ENCODE data around the gene ADARB2. TPM values are rescaled to one million over a fixed set of nuclear protein-coding genes. Genes with fewer than 3 reads are reported as not detected.

Gene ADARB2
- total RNA-seq, 1 donor from 2014 or later, result under 0.01 TPM

DNA sequence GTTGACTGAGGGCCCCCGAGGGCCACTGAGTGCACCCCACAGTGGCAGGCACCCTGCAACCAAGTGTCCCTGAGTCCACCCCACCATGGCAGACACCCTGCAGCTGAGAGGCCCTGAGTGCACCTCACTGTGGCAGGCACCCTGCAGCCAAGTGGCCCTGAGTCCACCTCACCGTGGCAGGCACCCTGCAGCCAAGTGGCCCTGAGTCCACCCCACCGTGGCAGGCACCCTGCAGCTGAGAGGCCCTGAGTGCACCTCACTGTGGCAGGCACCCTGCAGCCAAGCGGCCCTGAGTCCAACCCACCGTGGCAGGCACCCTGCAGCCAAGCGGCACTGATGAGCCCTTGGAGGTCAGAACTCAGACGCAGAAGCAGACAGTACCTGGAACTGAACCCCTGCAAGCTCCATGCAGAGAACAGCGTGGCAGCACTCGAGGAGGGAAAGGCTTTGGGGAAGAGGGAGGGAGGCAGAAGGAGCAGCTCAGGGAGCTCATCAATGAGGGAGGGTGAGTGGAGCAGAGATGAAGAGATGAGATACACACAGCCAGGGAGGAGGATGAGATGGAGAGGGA is 524.7 kb downstream of the ADARB2 start:
- Histone ChIP-seq H3K36me3 (ENCODE audit: control insufficient read depth in 3 of 3, insufficient read depth in 3 of 3, low read length in 3 of 3) (no peaks in the 10 kb centered on the region), H3K9me3 (ENCODE audit: control insufficient read depth in 3 of 3, low read length in 3 of 3) (peaks cover 0 to 3% (median 0%) of the 10 kb centered on the region in 3 donors), H3K27ac (ENCODE audit: low read depth, low read length) (no peak overlapping the region), H3K4me1 (ENCODE audit: control insufficient read depth in 3 of 3, insufficient read depth in 3 of 3, low read length in 3 of 3) (no peaks in the 10 kb centered on the region), H3K4me3 (ENCODE audit: low read length in 3 of 3) (no peak overlapping the region), H3K9ac (ENCODE audit: low read depth in 1 of 3, low read length in 3 of 3) (no peak overlapping the region), H3K27me3 (ENCODE audit: control insufficient read depth in 3 of 3, insufficient read depth in 3 of 3, low read length in 3 of 3) (peaks cover 8 to 22% (median 20%) of the 10 kb centered on the region in 3 donors)

DNA sequence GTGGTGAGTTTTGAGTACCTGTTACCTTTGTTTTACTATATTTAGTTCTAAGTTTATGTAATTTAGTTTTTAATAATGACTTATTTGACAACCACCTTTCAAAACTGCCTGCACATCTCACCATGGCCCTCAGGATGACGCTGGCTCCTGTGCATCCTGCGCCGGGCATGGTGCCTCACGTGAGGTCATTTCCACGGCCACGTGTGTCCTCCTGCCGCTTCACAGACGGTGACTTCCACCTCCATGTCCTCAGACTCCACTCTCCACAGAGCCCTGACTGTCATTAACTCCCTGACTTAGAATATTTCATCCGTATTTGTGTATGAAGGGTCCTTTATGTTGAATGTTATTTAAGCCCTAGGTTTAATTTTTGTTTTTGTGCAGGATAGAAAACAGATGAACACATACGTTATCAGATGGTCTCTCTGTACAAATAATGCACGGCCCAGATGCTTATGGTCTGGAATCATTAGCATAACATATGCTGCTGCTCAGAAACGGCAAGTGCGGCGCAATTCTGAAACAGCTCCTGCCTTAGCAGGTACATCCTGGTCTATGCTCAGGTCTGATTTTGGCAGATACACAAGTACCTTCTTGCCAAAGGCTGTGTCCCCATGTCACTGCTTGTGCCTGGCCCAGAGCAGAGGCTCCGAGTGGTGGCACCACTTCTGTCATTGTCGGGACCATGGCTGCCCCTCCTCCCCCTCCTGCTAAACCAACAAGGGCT is 525.3 kb downstream of the ADARB2 start:
- H3K9ac ChIP-seq (ENCODE audit: low read depth in 1 of 3, low read length in 3 of 3), result no peak overlapping the region
- H3K27ac ChIP-seq (ENCODE audit: low read depth, low read length), result no peak overlapping the region
- peaks cover 0 to 3% (median 0%) of the 10 kb centered on the region in 3 donors for H3K9me3 ChIP-seq (ENCODE audit: control insufficient read depth in 3 of 3, low read length in 3 of 3)
- H3K36me3 ChIP-seq (ENCODE audit: control insufficient read depth in 3 of 3, insufficient read depth in 3 of 3, low read length in 3 of 3), result no peaks in the 10 kb centered on the region
- no peaks in the 10 kb centered on the region for H3K4me1 ChIP-seq (ENCODE audit: control insufficient read depth in 3 of 3, insufficient read depth in 3 of 3, low read length in 3 of 3)
- H3K4me3 ChIP-seq (ENCODE audit: low read length in 3 of 3), result no peak overlapping the region
- peaks cover 8 to 22% (median 20%) of the 10 kb centered on the region in 3 donors for H3K27me3 ChIP-seq (ENCODE audit: control insufficient read depth in 3 of 3, insufficient read depth in 3 of 3, low read length in 3 of 3)

DNA sequence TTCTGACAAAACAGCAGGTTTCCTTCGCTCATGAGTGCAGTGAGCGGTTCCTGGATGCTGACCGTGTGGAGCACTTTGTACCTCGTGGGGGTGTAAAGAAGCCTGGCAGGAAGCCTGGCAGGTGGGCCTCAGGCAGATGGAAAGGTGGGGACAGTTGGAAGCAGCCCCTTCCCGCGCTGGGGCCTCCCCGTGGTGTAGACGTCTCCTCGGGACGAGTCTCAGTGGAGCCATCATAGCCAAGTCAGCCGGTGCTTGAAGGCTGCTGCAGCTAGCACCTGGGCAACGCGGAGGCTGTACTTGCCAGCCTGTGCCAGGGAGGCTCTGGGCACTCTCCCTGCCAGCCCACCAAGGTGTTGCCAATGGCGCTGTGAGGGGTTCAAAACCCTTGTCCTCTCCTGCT is 526.7 kb downstream of the ADARB2 start:
- H3K9ac ChIP-seq (ENCODE audit: low read depth in 1 of 3, low read length in 3 of 3), result no peak overlapping the region
- no peak overlapping the region for H3K4me3 ChIP-seq (ENCODE audit: low read length in 3 of 3)
- no peaks in the 10 kb centered on the region for H3K4me1 ChIP-seq (ENCODE audit: control insufficient read depth in 3 of 3, insufficient read depth in 3 of 3, low read length in 3 of 3)
- no peaks in the 10 kb centered on the region for H3K9me3 ChIP-seq (ENCODE audit: control insufficient read depth in 3 of 3, low read length in 3 of 3)
- H3K36me3 ChIP-seq (ENCODE audit: control insufficient read depth in 3 of 3, insufficient read depth in 3 of 3, low read length in 3 of 3), result no peaks in the 10 kb centered on the region
- peaks cover 8 to 25% (median 20%) of the 10 kb centered on the region in 3 donors for H3K27me3 ChIP-seq (ENCODE audit: control insufficient read depth in 3 of 3, insufficient read depth in 3 of 3, low read length in 3 of 3)
- H3K27ac ChIP-seq (ENCODE audit: low read depth, low read length), result no peak overlapping the region

DNA sequence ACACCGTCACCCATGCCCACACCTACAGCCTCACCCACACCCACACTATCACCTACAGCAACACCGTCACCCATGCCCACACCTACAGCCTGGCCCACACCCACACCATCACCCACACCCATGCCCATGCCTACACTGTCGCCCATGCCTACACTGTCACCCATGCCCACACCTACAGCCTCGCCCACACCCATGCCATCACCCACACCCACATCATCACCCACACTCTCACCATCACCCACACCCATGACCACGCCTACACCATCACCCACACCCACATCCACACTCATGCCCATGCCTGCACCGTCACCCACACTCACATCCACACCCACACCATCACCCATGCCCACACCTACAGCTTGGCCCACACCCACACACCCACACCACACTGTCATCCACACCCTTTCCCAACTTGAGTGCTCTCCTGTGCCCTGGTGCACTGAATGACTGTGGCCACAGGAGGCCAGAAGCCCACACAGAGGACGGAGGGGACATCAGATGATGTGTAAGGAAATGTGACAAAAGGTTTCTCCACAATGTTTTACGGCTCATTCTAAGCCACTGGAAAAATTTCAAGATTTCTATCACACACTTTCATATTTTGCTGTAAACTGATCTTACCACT is 527.9 kb downstream of the ADARB2 start:
- peaks cover 8 to 27% (median 20%) of the 10 kb centered on the region in 3 donors for H3K27me3 ChIP-seq (ENCODE audit: control insufficient read depth in 3 of 3, insufficient read depth in 3 of 3, low read length in 3 of 3)
- no peak overlapping the region for H3K9ac ChIP-seq (ENCODE audit: low read depth in 1 of 3, low read length in 3 of 3)
- H3K9me3 ChIP-seq (ENCODE audit: control insufficient read depth in 3 of 3, low read length in 3 of 3), result peaks cover 0 to 3% (median 0%) of the 10 kb centered on the region in 3 donors
- no peaks in the 10 kb centered on the region for H3K4me1 ChIP-seq (ENCODE audit: control insufficient read depth in 3 of 3, insufficient read depth in 3 of 3, low read length in 3 of 3)
- no peak overlapping the region for H3K4me3 ChIP-seq (ENCODE audit: low read length in 3 of 3)
- no peaks in the 10 kb centered on the region for H3K36me3 ChIP-seq (ENCODE audit: control insufficient read depth in 3 of 3, insufficient read depth in 3 of 3, low read length in 3 of 3)
- no peak overlapping the region for H3K27ac ChIP-seq (ENCODE audit: low read depth, low read length)

DNA sequence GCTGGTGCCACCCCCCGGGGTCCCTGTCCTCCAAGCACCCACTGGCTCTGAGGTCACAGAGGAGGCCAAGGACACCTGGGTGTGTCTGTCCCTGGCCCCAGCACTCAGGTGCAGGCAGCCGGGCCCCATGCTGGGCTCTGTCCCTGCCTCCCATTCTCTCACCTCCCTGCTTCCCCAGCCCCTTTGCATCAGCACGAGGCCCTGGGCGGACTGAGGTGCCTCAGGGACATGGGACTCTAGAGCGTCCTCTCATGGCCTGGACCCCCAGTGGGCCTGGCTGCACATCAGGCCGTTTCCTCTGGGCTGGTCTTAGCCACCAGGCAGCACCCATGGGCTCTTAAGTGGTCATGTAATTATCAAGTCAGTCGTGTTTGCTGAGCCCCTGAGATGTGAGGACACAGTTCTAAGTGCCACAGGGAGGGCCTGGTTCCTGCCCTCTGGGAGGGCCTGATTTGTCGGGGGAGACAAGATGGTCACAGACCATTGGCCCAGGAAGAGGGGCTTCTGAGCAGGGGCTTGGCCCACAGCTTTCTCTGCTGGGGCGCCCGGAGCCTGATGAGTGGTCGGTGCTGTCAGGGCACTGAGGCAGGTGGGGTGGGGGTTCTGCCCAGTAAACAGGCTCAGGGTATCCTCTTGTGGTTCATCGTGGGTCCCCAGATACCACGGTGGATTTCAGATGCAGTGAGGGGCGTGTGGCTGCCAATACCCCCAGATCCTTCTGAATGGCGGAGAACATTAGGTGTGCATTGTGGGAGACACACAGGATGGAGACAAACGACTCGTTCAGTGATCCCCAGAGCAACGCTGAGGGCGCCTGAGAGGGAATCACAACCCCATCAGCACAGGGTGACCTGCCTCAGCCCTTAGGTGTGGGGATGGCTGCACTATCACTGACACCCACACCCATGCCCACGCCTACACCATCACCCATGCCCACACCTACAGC is 528.7 kb downstream of the ADARB2 start:
- H3K9ac ChIP-seq (ENCODE audit: low read depth in 1 of 3, low read length in 3 of 3), result no peak overlapping the region
- no peaks in the 10 kb centered on the region for H3K4me1 ChIP-seq (ENCODE audit: control insufficient read depth in 3 of 3, insufficient read depth in 3 of 3, low read length in 3 of 3)
- no peak overlapping the region for H3K27ac ChIP-seq (ENCODE audit: low read depth, low read length)
- H3K27me3 ChIP-seq (ENCODE audit: control insufficient read depth in 3 of 3, insufficient read depth in 3 of 3, low read length in 3 of 3), result peaks cover 3 to 21% (median 17%) of the 10 kb centered on the region in 3 donors
- H3K4me3 ChIP-seq (ENCODE audit: low read length in 3 of 3), result no peak overlapping the region
- H3K36me3 ChIP-seq (ENCODE audit: control insufficient read depth in 3 of 3, insufficient read depth in 3 of 3, low read length in 3 of 3), result no peaks in the 10 kb centered on the region
- H3K9me3 ChIP-seq (ENCODE audit: control insufficient read depth in 3 of 3, low read length in 3 of 3), result peaks cover 0 to 3% (median 0%) of the 10 kb centered on the region in 3 donors

DNA sequence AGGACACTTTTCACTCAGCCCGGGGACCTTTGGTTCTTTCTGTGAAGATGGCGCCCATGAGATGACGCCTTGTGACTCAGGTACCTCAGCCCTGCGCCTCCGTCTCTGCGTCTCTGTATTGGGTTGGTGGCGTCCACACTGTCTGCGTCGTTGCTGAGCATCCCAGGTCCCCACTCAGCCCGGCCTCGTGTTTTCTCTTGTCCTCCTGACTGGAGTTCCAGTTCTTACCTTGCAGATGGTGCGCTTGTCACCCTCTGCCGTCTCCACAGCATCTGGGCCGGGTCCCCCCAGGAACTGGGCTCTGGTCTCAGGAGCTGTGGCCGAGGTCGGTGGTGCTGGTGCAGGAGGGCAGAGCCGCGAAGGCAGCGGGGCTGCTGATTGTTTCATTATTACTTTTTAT is 530.7 kb downstream of the ADARB2 start:
- H3K9ac ChIP-seq (ENCODE audit: low read depth in 1 of 3, low read length in 3 of 3), result no peak overlapping the region

DNA sequence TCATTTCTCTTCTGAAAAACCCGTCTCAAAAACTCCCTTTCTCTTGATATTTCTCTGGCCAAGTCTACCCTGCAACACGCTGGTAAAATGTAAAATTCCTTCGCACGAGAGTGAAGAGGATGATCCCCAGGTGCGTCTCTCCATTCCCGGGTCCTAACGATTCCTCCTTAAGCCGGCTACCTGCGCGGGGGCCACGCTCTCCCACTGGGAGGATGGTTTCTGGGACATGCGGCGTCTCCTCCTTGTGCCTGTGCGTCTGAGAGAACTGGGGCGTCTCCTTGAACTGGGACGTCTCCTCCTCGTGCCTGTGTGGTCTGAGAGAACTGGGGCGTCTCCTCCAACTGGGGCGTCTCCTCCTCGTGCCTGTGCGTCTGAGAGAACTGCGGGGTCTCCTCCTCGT is 531.2 kb downstream of the ADARB2 start:
- Histone ChIP-seq H3K27me3 (ENCODE audit: control insufficient read depth in 3 of 3, insufficient read depth in 3 of 3, low read length in 3 of 3) (peaks cover 7 to 15% (median 9%) of the 10 kb centered on the region in 3 donors), H3K4me3 (ENCODE audit: low read length in 3 of 3) (no peak overlapping the region), H3K27ac (ENCODE audit: low read depth, low read length) (no peak overlapping the region), H3K4me1 (ENCODE audit: control insufficient read depth in 3 of 3, insufficient read depth in 3 of 3, low read length in 3 of 3) (no peaks in the 10 kb centered on the region), H3K36me3 (ENCODE audit: control insufficient read depth in 3 of 3, insufficient read depth in 3 of 3, low read length in 3 of 3) (no peaks in the 10 kb centered on the region), H3K9me3 (ENCODE audit: control insufficient read depth in 3 of 3, low read length in 3 of 3) (peaks cover 0 to 3% (median 0%) of the 10 kb centered on the region in 3 donors), H3K9ac (ENCODE audit: low read depth in 1 of 3, low read length in 3 of 3) (no peak overlapping the region)

More for the DNA sequence above, 530.7 kb downstream of the ADARB2 start:
- peaks cover 5 to 15% (median 9%) of the 10 kb centered on the region in 3 donors for H3K27me3 ChIP-seq (ENCODE audit: control insufficient read depth in 3 of 3, insufficient read depth in 3 of 3, low read length in 3 of 3)
- peaks cover 0 to 3% (median 0%) of the 10 kb centered on the region in 3 donors for H3K9me3 ChIP-seq (ENCODE audit: control insufficient read depth in 3 of 3, low read length in 3 of 3)
- no peaks in the 10 kb centered on the region for H3K36me3 ChIP-seq (ENCODE audit: control insufficient read depth in 3 of 3, insufficient read depth in 3 of 3, low read length in 3 of 3)
- H3K4me3 ChIP-seq (ENCODE audit: low read length in 3 of 3), result no peak overlapping the region
- no peaks in the 10 kb centered on the region for H3K4me1 ChIP-seq (ENCODE audit: control insufficient read depth in 3 of 3, insufficient read depth in 3 of 3, low read length in 3 of 3)
- no peak overlapping the region for H3K27ac ChIP-seq (ENCODE audit: low read depth, low read length)

DNA sequence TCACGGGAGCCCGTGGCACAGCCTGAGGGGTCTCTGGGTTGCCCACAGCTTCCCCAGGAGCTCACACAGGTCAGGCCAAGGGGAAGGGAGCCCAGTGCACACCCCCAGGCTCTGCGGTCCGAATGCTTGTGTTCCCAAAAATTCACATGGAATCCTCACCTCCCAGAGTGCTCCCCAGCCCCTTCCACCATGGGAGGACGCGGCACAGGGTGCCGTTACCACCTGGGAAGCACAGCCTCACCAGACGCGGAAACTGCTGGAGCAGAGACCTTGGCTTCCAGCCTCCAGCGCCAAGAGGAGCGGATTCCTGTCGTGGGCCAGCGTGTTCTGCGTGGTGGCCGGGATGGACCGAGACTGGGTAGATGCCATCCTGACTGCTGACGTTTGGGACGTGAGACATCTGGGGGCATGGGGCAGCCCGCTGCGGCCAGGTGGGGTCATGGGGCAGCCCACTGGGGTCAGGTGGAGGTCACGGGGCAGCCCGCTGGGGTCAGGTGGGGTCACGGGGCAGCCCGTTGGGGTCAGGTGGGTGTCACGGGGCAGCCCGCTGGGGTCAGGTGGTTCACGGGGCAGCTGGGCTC is 531.8 kb downstream of the ADARB2 start:
- Histone ChIP-seq H3K27ac (ENCODE audit: low read depth, low read length) (no peak overlapping the region), H3K9ac (ENCODE audit: low read depth in 1 of 3, low read length in 3 of 3) (no peak overlapping the region), H3K27me3 (ENCODE audit: control insufficient read depth in 3 of 3, insufficient read depth in 3 of 3, low read length in 3 of 3) (peaks cover 7 to 12% (median 9%) of the 10 kb centered on the region in 3 donors), H3K9me3 (ENCODE audit: control insufficient read depth in 3 of 3, low read length in 3 of 3) (peaks cover 0 to 3% (median 0%) of the 10 kb centered on the region in 3 donors), H3K36me3 (ENCODE audit: control insufficient read depth in 3 of 3, insufficient read depth in 3 of 3, low read length in 3 of 3) (no peaks in the 10 kb centered on the region), H3K4me3 (ENCODE audit: low read length in 3 of 3) (no peak overlapping the region), H3K4me1 (ENCODE audit: control insufficient read depth in 3 of 3, insufficient read depth in 3 of 3, low read length in 3 of 3) (no peaks in the 10 kb centered on the region)

Measured in skeletal muscle tissue (tissue), 4 donors.